ENCODE measurements around the gene TMOD1. TPM values are rescaled to one million over a fixed set of nuclear protein-coding genes. Genes with fewer than 3 reads are reported as not detected.

Gene TMOD1
- total and polyA plus RNA-seq, 9 of the 15 experiments (the other 6 are each of a cell fraction or from before 2014, with no cell fraction given) = 7.1 to 41.2 (median 14.2) TPM

DNA sequence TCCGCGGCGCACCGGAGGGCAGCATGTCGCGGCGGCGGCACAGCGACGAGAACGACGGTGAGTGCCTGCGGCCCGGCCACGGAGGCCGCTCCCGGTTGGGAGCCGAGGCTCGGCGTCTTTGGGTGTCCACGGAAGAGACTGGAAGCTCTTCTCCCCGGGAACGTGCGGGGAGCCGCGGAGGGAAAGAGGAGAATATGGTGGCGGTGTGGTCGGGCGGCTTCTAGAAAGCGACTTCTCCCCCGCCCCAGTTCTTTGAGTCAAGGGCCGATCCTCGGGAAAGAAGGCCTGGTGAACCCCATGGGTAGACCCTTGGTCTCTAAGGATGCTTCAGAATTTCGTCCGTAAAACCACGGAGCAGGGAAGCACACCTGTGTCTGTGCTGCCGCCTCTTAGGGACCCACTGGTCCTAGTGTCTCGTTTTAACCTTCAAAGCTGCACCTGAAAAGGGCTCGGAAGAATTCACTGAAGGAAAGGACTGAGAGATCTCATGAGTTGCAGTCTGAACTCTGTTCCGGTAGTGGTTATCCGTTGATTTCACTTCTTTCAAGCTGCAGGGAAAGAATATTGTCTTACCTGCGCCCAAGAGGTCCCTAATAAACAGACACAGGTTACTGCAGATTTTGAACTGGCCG is 132.5 kb downstream of the TMOD1 start (continued):
- TF ChIP-seq, protein P1, sequence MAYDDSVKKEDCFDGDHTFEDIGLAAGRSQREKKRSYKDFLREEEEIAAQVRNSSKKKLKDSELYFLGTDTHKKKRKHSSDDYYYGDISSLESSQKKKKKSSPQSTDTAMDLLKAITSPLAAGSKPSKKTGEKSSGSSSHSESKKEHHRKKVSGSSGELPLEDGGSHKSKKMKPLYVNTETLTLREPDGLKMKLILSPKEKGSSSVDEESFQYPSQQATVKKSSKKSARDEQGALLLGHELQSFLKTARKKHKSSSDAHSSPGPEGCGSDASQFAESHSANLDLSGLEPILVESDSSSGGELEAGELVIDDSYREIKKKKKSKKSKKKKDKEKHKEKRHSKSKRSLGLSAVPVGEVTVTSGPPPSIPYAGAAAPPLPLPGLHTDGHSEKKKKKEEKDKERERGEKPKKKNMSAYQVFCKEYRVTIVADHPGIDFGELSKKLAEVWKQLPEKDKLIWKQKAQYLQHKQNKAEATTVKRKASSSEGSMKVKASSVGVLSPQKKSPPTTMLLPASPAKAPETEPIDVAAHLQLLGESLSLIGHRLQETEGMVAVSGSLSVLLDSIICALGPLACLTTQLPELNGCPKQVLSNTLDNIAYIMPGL (CRISPR knock-in tag; IDR thresholded peaks at IDR 0.05) = peak; percentile 71
- TF ChIP-seq CHCHD3 (CRISPR knock-in tag; IDR thresholded peaks at IDR 0.05) = no peak
- no peak for TF ChIP-seq STAT5B (CRISPR knock-in tag; IDR thresholded peaks at IDR 0.05)
- TF ChIP-seq CREM (IDR thresholded peaks at IDR 0.05; ENCODE audit: low read depth) = no peak
- TF ChIP-seq THRA (IDR thresholded peaks at IDR 0.05) = no peak
- TF ChIP-seq ZBTB40 (IDR thresholded peaks at IDR 0.05) = no peak
- no peak; the same call in 1 of the 2 replicates for TF ChIP-seq ZBTB40 (CRISPR knock-in tag; IDR thresholded peaks at IDR 0.05)
- 0 out of 2 replicates have a peak, but pooled peaks have one; percentile 4 for TF ChIP-seq MTA3 (IDR thresholded peaks at IDR 0.05; ENCODE audit: borderline replicate concordance)
- no peak for TF ChIP-seq SMARCA5 (IDR thresholded peaks at IDR 0.05)
- TF ChIP-seq, protein P2, sequence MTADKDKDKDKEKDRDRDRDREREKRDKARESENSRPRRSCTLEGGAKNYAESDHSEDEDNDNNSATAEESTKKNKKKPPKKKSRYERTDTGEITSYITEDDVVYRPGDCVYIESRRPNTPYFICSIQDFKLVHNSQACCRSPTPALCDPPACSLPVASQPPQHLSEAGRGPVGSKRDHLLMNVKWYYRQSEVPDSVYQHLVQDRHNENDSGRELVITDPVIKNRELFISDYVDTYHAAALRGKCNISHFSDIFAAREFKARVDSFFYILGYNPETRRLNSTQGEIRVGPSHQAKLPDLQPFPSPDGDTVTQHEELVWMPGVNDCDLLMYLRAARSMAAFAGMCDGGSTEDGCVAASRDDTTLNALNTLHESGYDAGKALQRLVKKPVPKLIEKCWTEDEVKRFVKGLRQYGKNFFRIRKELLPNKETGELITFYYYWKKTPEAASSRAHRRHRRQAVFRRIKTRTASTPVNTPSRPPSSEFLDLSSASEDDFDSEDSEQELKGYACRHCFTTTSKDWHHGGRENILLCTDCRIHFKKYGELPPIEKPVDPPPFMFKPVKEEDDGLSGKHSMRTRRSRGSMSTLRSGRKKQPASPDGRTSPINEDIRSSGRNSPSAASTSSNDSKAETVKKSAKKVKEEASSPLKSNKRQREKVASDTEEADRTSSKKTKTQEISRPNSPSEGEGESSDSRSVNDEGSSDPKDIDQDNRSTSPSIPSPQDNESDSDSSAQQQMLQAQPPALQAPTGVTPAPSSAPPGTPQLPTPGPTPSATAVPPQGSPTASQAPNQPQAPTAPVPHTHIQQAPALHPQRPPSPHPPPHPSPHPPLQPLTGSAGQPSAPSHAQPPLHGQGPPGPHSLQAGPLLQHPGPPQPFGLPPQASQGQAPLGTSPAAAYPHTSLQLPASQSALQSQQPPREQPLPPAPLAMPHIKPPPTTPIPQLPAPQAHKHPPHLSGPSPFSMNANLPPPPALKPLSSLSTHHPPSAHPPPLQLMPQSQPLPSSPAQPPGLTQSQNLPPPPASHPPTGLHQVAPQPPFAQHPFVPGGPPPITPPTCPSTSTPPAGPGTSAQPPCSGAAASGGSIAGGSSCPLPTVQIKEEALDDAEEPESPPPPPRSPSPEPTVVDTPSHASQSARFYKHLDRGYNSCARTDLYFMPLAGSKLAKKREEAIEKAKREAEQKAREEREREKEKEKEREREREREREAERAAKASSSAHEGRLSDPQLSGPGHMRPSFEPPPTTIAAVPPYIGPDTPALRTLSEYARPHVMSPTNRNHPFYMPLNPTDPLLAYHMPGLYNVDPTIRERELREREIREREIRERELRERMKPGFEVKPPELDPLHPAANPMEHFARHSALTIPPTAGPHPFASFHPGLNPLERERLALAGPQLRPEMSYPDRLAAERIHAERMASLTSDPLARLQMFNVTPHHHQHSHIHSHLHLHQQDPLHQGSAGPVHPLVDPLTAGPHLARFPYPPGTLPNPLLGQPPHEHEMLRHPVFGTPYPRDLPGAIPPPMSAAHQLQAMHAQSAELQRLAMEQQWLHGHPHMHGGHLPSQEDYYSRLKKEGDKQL (CRISPR knock-in tag; IDR thresholded peaks at IDR 0.05; ENCODE audit: borderline replicate concordance) = no peak

All from K562 (cell line).